Activated CD8-positive, alpha-beta memory T cell treated with anti-CD3 and anti-CD28 coated beads, Interleukin-2, amount 50 U/mL, for 1 hour (primary cell): ENCODE data around the gene ARHGEF25.
"Not testable (repeated sequence)": the region's sequence is repeated elsewhere in the genome, so short reads cannot be mapped to it uniquely, and the experiment has no call there.

Source experiments
- DNase-seq: peaks from one replicate; pipeline ENCODE4 v3.0.0-alpha.2; 2020; ENCODE audit errors: extremely low read depth

The ARHGEF25 gene

DNA sequence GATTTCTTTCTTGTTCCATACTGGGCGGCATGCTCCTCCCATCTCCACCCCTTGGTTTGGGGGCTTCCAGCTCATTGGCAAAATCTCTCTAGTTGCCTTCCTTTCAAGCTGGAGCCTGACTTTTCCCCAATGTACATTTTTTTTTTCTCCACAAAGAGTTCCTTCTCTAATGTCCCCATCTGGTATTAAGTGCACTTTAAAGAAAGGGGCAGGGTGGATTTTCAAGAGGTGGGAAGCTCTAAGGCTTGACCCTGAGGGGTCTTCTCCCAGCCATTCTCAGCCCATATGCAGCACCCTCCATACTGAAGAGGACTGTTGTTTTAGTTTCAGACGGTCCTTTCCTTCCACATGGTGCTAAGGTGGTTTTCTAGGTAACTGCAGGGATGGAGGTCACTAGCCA is 26.1 kb upstream of the ARHGEF25 start:
- no peak for DNase-seq

DNA sequence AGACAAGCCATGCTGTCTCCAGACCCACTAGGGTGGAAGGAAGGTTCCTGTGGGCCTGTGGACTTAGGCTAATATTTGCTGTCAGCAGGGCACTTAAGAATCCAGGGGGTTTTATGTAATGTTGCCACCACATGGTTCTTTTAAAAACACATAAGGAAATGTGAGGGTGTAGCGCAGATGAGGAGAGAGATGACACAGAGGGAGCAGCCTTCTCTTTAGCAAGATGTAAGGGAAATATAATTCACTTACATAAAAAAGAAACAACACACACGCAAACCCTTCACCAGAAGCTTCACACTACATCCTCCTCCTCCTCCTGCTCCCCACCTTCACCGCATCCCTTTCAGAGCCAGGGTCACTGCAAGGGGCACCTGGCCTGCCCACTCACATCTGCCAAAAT is 25.1 kb upstream of the ARHGEF25 start:
- DNase-seq, result no peak

DNA sequence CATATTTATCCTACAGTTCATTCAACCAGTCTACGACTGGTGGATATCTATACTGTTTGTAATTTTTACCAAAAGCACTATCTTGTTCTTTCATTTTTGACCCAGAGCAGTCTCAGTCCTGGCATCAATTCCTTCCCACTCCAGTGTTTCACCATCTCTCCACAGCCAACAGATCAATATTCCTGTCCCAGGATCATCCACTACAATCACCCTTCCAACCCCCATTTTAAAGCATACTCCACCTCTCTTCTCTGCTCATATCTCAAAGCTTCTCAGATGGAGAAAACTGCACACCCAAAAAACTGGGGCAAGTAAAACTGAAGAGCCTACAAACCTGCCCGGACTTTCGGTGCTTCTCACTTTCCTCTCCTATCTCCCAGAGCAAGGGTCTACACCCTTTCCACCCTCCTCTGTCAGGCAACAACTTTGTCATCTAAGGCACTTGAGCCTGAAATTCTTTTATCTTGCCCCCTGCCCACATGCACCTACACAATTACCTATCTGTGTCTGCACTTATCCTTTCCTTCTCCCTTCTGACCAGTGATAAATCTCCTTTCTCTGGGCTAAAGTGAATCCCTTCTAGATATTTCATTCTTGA is 24.3 kb upstream of the ARHGEF25 start:
- DNase-seq, result no peak

DNA sequence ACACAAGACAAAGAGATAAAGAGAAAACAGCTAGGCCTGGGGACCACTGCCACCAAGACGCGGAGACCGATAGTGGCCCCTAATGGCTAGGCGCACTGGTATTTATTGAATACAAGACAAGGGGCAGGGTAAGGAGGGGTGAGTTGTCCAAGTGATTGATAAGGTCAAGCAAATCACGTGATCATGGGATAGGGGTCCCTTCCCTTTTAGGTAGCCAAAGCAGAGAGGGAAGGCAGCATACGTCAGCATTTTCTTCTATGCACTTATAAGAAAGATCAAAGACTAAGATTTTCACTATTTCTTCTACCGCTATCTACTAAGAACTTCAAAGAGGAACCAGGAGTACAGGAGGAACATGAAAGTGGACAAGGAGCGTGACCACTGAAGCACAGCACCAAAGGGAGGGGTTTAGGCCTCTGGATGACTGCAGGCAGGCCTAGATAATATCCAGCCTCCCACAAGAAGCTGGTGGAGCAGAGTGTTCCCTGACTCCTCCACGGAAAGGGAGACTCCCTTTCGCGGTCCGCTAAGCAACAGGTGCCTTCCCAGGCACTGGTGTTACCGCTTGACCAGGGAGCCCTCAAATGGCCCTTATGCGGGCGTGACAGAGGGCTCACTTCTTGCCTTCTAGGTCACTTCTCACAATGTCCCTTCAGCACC is 22.2 kb upstream of the ARHGEF25 start:
- not testable (repeated sequence) for DNase-seq

DNA sequence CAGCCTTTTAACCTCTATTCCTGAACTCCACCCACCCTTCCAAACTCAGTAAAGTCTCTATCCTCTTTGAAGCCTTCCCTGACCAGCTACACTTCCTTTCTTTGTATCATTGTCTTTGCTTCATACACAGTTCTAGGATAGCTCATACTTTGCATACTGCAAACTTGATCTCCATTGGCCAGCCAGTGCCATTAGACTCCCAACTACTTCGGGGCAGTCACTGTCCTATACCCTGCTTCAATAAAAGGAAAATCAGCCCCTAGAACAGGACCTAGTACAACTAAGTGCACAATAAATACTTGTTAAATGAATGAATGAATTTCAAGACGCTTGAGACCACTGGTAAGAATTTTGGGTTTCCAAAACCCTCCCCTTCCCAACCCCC is 20.8 kb upstream of the ARHGEF25 start:
- no peak for DNase-seq

DNA sequence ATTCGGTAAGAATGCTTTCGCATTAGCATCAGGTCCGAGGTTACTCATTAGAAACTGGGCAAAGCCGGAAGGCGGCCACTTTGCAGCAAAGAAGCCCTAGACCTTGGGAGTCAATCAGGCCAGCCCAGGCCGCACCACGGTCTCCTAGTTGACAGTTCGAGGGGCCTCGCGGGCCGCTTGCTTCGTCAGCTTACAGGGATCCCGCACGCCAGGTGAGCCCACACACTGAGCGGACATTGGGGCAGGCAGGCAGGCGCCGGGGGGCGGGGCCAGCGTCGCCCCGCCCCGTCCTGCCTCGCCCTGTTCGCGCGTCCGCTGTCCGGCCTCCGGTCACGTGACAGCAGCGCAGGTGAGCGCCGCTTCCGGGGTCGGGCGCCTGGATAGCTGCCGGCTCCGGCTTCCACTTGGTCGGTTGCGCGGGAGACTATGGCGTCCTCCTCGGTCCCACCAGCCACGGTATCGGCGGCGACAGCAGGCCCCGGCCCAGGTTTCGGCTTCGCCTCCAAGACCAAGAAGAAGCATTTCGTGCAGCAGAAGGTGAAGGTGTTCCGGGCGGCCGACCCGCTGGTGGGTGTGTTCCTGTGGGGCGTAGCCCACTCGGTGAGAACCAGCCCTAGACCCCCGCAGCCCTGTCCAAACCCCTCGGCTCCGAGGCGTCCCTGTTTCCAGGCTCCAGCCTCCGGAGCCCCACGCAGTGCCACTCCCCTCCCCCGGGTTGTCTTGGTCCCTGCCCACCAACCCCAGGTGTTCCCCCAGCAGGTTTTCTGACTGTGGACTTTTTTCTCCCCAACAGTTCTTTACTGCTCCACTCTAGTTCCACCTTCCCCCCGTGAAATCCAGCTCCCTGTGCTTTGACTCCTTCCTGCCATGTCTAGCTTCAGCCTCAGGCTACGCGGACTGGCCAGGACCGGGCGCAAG is 20.1 kb upstream of the ARHGEF25 start, which contains the start of gene PIP4K2C:
TSS of gene PIP4K2C (plus strand) at position 329 of the 918 bp plus-strand sequence. CDS start at position 427, 98 bp downstream.
- peak; percentile 30 for DNase-seq

DNA sequence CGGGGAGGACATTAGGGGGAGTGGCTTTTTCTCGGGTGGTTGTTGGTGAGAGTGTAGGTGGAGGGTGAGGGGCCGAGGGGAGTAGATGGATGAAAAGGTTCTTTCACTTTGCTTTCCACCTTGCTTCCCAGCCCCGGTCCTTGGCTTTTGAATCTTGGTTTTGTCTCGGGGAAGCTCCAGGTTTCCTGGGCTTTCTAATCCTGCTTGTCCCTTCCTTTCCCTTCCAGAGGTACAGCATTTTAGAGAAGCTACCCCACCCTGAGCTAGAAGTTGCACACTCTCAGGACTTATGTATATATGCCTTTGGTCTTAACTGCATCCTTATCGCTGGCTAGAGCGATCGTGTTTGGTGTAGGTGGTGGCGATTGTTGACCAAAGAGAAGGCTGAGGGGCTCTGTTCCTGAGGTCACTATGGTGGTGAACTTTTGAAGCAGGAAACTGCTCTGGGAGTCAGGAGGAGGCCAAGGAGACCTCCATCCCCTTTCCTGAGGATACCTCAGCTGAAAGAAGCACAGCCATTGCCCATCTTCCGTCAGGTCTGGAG is 19.4 kb upstream of the ARHGEF25 start:
- DNase-seq, result no peak

DNA sequence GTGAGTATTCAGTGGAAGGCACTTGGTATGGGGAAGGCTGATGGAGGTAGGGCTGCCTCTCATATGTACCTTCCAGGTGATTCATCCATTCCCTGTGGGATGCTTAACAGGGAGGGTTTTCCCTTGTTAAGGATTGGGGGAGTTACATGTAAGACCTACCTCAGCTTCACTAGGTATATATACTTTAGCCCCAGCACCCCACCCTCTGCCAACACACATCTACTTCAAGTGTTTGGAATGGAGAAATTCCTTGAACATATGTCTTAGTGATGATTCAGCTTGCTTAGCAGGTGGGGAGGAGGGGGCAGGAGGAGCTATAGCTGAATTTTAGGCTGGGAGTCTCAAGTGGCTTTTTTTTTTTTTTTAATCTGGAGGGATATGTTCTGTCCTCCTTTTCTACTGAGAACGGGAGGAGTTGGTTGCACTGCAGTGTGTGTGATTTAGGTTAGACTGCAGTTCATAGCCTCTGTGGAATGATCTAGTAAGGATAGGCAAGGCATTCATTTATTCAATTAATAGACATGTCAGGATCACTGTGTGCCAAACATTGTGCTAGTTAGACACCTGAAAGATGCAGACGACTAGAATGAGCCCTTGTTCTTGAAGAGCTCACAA is 18.6 kb upstream of the ARHGEF25 start:
- no peak for DNase-seq

DNA sequence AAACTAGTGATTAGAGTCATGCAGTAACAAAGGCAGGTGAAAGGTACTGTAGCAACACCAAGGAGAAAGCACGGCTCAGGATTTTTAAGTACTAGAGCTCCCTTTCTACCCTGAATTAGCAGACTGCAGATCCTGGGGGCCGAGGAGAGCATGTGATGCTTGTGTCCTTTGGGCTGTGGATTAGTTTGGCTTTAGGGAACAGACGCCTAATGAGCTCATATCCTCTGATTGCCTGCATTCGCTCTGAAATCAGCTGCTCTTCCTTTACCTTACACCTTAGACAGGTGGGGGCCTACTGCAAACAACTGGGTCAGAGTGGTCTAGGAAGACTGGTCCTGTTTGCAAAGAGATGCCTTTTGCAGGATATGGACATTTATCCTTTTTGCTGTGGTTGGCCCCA is 18.0 kb upstream of the ARHGEF25 start:
- DNase-seq, result no peak

DNA sequence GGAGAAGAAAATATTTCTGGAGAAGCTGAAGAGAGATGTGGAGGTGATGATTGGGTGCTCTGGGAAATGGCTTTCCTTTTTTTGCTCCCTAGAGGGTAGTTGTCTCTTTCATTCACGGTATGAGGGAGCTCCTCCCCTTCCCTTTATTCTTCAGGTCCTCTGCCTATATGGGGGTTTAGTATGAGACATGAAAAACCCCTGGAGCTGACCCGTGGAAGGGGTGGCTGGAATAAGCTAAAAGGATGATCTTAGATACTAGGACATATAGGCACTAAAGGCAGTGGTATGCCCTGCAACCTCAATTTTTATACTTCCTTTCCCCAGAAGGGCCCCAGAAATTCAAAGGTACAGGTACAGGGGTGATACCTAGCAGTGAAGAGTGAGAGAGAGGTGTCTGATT is 10.8 kb upstream of the ARHGEF25 start:
- DNase-seq, result no peak

DNA sequence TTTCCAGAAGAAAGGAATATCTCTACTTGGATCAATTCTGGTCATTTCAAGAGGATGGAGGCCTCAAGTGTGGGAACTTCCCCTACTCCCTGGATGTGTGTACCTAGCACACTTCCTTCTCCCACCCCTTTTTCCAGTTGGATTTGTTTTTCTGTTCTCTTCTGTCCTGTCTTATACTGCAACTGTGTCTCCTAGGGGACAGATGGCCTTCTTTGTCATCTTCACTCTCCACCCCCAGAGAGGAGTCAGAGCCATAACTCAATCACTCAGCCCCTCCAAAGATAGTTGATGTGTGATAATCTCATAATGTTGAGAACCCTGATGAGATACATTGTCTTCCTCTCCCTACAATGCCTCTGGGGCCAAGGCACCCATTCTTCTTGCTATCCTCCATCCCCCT is 8.7 kb upstream of the ARHGEF25 start:
- DNase-seq, result no peak

DNA sequence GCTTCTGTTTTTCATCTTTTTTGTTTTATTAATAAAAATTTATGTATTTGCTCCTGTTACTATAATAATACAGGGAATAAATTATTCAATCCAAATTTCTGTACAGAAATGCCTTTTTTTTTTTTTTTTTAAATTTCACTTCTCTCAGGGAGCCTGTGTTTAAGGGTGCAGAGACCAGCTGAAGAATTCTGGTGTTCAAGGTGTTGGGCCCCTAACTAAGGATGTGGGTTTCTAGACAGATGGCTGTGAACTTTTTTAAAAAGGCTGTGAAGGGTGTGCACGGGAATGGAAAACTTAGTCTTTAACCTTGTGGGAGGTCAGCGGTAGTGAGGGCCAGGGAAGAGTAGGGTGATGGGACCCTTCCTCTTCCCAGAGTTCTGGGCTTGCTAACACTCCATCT is 7.9 kb upstream of the ARHGEF25 start:
- DNase-seq, result no peak

DNA sequence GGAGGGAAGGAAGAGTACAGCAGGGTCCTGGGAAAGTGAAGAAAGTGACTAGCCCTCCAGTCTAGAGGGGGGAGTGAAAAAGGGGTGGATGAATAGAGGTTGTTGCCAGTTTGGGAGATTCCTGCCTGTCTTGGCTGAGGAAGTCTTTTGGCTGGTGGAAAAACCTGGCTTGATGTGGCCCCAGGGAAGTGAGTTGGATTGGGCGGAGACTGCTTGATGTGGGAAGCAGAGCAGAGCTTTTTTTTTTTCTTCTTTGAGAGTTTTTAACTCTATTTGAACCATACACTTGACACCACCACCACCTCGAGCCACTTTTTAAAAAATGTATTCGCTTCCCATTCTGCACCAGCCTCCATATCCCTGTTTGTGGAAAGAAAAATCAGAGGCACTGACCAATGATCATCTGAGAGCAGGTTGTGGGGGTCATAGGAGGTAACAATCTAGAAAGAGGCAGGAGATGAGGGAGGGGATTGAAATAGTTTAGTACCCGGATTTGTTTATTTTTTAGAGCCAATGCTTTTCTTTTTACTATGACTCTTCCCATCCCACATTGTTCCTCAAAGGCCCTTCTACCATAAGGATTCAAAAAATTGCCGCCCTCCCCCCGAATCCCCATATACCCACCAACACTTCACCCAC is 7.3 kb upstream of the ARHGEF25 start:
- no peak for DNase-seq

DNA sequence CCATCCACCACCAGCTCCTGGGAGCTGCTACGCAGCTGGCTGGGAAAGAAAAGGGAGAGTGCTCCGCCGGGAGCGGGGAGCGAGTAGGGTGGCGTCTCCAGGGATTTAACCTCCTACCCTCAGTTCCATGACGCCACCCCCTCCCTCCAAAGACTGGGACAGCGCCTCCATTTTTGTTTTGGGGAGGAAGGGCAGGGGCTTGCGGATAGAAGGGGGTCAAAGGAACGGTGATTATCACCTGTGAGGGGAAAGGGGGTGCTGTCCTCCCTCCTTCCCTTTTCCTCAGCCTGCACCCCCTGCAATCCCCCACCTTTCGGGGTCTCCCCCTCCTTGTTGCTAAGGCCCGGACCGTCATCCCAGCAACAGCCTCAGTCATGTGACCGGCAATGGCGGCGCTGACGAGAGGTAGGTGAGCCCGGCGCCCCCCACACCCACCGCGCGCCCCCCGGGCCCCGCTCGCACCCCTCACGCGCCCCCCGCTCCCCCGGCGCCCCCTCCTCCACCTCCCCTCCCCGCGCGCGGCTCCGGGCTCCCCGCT is 6.7 kb upstream of the ARHGEF25 start, which contains the start of gene DTX3:
TSS of gene DTX3 (plus strand) at position 371 of the 538 bp plus-strand sequence. CDS start 1,694 bp downstream, outside the sequence.
- no peak for DNase-seq

DNA sequence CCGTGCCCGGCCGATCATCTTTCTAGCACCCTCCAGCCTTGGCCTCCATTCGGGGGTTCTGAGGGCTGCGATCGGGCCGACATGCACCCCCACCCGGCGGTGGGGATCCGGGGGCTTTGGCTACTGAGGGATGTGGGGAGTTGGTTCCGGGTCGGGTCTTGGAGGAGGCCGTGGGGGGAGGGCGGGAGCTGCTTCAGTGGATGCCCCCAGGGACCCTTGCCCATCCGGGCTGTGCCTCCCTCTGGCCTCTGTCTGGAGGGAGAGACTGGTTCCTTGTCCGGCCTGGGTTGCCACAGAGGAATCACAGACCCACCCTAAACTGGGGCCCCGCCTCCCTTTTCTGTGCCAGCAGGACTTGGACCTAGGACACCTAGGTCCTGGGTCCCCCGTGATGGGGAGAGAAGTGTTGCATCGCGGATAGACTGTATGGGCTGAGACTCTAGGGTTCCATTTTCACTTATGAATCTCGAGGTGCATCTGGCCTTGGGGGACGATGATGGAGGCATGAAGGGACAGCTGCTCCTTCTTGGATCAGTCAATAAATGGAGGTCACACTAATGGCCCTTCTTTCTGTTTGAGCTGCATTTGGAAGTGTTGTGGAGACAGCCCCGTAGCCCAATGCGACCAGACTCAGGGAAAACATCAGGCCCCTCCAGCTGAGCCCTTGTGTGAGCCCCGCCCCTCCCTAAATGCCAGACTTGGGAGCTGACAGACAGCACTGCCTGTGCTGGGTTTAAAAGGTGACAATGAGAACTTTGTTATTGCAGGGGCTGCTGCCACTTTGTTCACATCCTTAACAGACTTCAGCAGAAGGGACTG is 6.0 kb upstream of the ARHGEF25 start:
- DNase-seq, result no peak

DNA sequence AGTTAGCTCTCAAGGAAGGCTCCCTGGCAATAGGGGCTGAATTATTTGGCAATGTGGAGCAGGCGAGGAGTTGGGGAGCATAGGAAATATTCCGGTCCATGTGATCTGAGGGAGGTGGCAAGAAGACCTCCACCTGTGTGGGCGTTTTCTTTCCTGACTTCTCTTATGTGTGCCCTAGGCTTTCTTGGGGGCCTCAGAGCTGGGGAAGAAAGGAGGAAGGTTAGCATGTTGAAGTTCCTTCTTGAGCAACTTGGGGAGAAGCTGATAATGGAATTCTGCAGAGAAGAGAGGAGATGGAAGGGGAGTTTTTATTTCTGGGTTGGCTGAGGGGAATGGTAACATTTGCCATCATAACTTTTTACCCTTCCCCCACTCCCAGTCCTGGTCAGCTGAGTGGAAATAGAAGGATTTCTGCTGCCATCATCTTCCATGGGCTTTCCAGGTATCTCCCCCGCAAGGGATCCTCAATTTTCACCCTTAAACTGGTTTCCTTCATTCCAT is 5.4 kb upstream of the ARHGEF25 start:
- no peak for DNase-seq

DNA sequence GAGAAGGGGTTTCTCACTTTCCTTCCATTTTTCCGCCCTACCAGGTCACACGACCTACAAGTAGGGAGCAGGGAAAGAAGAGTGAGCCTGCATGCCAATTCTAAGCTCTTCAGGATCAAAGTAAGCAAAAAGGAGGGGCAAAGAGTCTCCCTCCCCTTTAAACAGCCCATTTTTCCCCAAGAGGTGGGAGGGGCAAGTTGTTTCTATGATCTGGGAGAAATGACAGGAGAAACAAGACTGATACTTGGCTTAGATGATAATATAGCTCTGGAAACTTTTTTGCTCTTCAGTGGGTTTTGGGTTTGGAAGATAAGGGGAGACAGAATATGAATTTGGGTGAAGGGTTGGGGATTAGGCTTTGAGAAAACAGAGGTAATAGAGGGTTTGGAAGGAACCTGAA is 4.8 kb upstream of the ARHGEF25 start:
- no peak for DNase-seq

DNA sequence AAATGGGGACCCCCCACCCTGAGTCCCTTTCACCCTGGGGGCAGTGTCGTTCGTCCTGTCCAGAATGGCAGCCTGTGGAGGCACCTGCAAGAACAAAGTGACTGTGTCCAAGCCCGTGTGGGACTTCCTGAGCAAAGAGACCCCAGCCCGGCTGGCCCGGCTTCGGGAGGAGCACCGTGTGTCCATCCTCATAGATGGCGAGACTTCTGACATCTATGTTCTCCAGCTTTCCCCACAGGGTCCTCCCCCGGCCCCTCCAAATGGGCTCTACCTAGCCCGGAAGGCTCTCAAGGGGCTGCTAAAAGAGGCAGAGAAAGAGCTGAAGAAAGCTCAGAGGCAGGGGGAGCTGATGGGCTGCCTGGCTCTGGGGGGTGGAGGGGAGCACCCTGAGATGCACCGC is 4.4 kb upstream of the ARHGEF25 start:
- no peak for DNase-seq

DNA sequence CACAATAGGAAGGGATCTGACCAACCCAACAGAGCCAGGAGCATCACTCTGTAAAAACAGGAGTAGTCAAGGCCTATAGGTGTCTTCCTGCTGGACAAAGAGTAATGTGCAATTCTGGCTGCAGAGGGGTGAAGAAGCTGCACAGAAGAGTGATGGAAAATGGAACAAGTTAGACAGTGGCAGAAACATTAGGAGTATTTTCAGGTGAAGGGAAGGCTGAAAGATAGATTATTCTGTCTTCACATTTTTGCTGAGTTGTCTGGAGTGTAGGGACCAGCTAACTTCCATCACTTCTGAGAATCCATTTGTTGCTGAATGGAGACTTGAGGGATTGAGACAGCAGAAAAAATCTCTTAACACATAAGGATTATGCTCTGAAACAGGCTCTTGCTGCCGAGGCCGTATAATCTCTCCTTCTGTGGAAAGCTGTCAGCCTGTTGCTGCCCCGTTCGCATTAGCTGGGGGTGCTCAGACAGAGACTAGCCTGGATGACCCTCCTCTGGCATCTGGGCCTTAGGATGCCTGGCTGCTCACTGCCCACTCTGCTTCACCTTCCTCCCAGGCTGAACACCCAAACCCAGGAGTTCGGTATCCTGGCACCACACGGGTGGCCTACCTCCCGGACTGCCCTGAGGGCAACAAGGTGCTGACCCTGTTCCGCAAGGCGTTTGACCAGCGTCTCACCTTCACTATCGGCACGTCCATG is 3.1 kb upstream of the ARHGEF25 start:
- DNase-seq, result no peak
